Hepatocyte (in vitro differentiated cells): ENCODE data around the gene TRIM14. TPM values are rescaled to one million over a fixed set of nuclear protein-coding genes. Genes with fewer than 3 reads are reported as not detected.

ENCODE experiments used
- DNase-seq: peaks from one replicate; pipeline ENCODE4 v3.0.0-alpha.2; 2016; ENCODE audit warnings: low spot score
- H2AFZ ChIP-seq: fragments of 200-600 bp; sonication (generic); 2 replicates; pipeline ENCODE4 v1.6.0; 2016; ENCODE audit warnings: antibody characterized with exemption, mild to moderate bottlenecking
- H3K27ac ChIP-seq: fragments of 200-600 bp; sonication (generic); 2 replicates; pipeline ENCODE4 v1.5.1; 2016; ENCODE audit warnings: mild to moderate bottlenecking
- H3K27me3 ChIP-seq: fragments of 200-600 bp; sonication (generic); 2 replicates; pipeline ENCODE4 v1.6.1; 2016
- H3K36me3 ChIP-seq: fragments of 200-600 bp; sonication (generic); replicated peaks from 2 replicates; pipeline ENCODE4 v1.5.1; 2016; ENCODE audit warnings: low read depth; ENCODE audit not compliant: insufficient read depth
- H3K4me1 ChIP-seq: fragments of 200-600 bp; sonication (generic); 2 replicates; pipeline ENCODE4 v1.5.1; 2016; ENCODE audit warnings: mild to moderate bottlenecking, moderate library complexity; ENCODE audit not compliant: insufficient read depth
- H3K4me2 ChIP-seq: fragments of 200-600 bp; sonication (generic); 2 replicates; pipeline ENCODE4 v1.6.0; 2016
- H3K4me3 ChIP-seq: fragments of 200-600 bp; sonication (generic); 2 replicates; pipeline ENCODE4 v1.5.1; 2016; ENCODE audit warnings: mild to moderate bottlenecking
- H3K79me2 ChIP-seq: fragments of 200-600 bp; sonication (generic); 2 replicates; pipeline ENCODE4 v1.6.0; 2017; ENCODE audit warnings: mild to moderate bottlenecking
- H3K9me2 ChIP-seq: fragments of 200-600 bp; sonication (generic); replicated peaks from 2 replicates; pipeline ENCODE4 v1.6.0; 2017; ENCODE audit warnings: mild to moderate bottlenecking; ENCODE audit not compliant: insufficient read depth
- H3K9me3 ChIP-seq: fragments of 200-600 bp; sonication (generic); 2 replicates; pipeline ENCODE4 v1.5.1; 2016; ENCODE audit warnings: low read depth, mild to moderate bottlenecking
- H4K20me1 ChIP-seq: fragments of 200-600 bp; sonication (generic); 2 replicates; pipeline ENCODE4 v1.6.0; 2016; ENCODE audit warnings: mild to moderate bottlenecking; ENCODE audit not compliant: insufficient read depth, poor library complexity, severe bottlenecking
- CTCF ChIP-seq: fragments of 200-600 bp; sonication (generic); IDR thresholded peaks from 2 replicates; pipeline ENCODE4 v1.5.1; 2016; ENCODE audit warnings: antibody characterized with exemption, mild to moderate bottlenecking; ENCODE audit not compliant: poor library complexity
- EZH2 ChIP-seq: fragments of 200-600 bp; sonication (generic); IDR thresholded peaks from 2 replicates; pipeline ENCODE4 v1.6.1; 2016; ENCODE audit warnings: antibody characterized with exemption, mild to moderate bottlenecking, borderline replicate concordance
- EZH2phosphoT487 ChIP-seq: fragments of 200-600 bp; sonication (generic); IDR thresholded peaks from one replicate; pipeline ENCODE4 v1.6.1; 2018; ENCODE audit warnings: antibody characterized with exemption, mild to moderate bottlenecking, low read depth, moderate library complexity; ENCODE audit not compliant: unreplicated experiment, severe bottlenecking
- WGBS: methylation state at CpG from one replicate; pipeline ENCODE4 v1.1.6; 2016; ENCODE audit warnings: low lambda C conversion rate; ENCODE audit errors: missing lambda C conversion rate; 5-methylcytosine and 5-hydroxymethylcytosine counted together
- polyA plus RNA-seq: library from polyadenylated mRNA; unstranded; fragments of >200 nt; fragmentation: Nextera tagmentation; extraction: Ambion mirVana; gene quantifications from 2 replicates; pipeline ENCODE4 v1.2.1, GENCODE V29; 2016
- total RNA-seq: library from RNA; depleted of rRNA; stranded (reverse); fragments of >200 nt; gene quantifications from 2 replicates; pipeline ENCODE4 v1.2.3, GENCODE V29; 2014

TRIM14 gene
- total and polyA plus RNA-seq, 2 experiments from 2014 or later = 8.1 to 10.0 TPM

GRCh38 chr9:98142182-98142907 is 23.3 kb upstream of the TRIM14 start:
- Histone ChIP-seq H3K4me1 (peaks cover 17% of the 10 kb centered on the region), H3K27ac (peak overlapping the region; percentile 72), H3K79me2 (no peaks in the 10 kb centered on the region), H3K4me3 (no peak overlapping the region), H4K20me1 (no peaks in the 10 kb centered on the region), H3K36me3 (no peaks in the 10 kb centered on the region), H3K9me3 (no peaks in the 10 kb centered on the region), H2AFZ (no peak overlapping the region), H3K4me2 (no peak overlapping the region), H3K9me2 (no peaks in the 10 kb centered on the region), H3K27me3 (no peaks in the 10 kb centered on the region)
- DNase-seq = peak; percentile 68
- TF ChIP-seq EZH2 (no peak), EZH2phosphoT487 (no peak), CTCF (no peak)
- 85% methylated on average over 12 of the region's 13 CpGs for WGBS

- Histone ChIP-seq H3K4me3 (no peak overlapping the region), H3K36me3 (no peaks in the 10 kb centered on the region), H4K20me1 (no peaks in the 10 kb centered on the region), H3K4me2 (no peak overlapping the region), H3K4me1 (peaks cover 2% of the 10 kb centered on the region), H2AFZ (no peak overlapping the region), H3K9me2 (no peaks in the 10 kb centered on the region), H3K9me3 (no peaks in the 10 kb centered on the region), H3K27ac (no peak overlapping the region), H3K27me3 (no peaks in the 10 kb centered on the region), H3K79me2 (no peaks in the 10 kb centered on the region)
- 88% methylated on average over 5 of the region's 5 CpGs for WGBS
- no peak for DNase-seq
- TF ChIP-seq EZH2phosphoT487 = no peak
- no peak for TF ChIP-seq EZH2
- TF ChIP-seq CTCF = no peak
Measured at GRCh38 chr9:98140503-98140902, 21.5 kb upstream of the TRIM14 start.

GRCh38 chr9:98136489-98136888 is 17.5 kb upstream of the TRIM14 start:
- TF ChIP-seq EZH2 = no peak
- no peak for TF ChIP-seq EZH2phosphoT487
- no peak for TF ChIP-seq CTCF
- H3K9me2 ChIP-seq = no peaks in the 10 kb centered on the region

More at GRCh38 chr9:98136489-98136888, 17.5 kb upstream of the TRIM14 start:
- no peak overlapping the region for H3K4me2 ChIP-seq
- H3K79me2 ChIP-seq = no peaks in the 10 kb centered on the region
- no peak for DNase-seq
- H2AFZ ChIP-seq = no peak overlapping the region
- no peaks in the 10 kb centered on the region for H3K36me3 ChIP-seq
- no peaks in the 10 kb centered on the region for H3K9me3 ChIP-seq
- H3K27me3 ChIP-seq = no peaks in the 10 kb centered on the region
- H3K27ac ChIP-seq = no peak overlapping the region
- no peaks in the 10 kb centered on the region for H3K4me1 ChIP-seq
- H3K4me3 ChIP-seq = no peak overlapping the region
- H4K20me1 ChIP-seq = no peaks in the 10 kb centered on the region
